LHCN-M2 (cell line): ENCODE measurements around the gene ZMYND8. TPM values are rescaled to one million over a fixed set of nuclear protein-coding genes. Genes with fewer than 3 reads are reported as not detected.
A peak's percentile ranks its signal among the peaks of the same experiment; 100 is the strongest.
"Not testable (repeated sequence)": the region's sequence is repeated elsewhere in the genome, so short reads cannot be mapped to it uniquely, and the experiment has no call there.

Experiments
- DNase-seq: peaks from one replicate; pipeline ENCODE4 v3.0.0-alpha.2; 2012; ENCODE audit warnings: low read depth
- polyA plus RNA-seq: library from polyadenylated mRNA; unstranded; fragments of >200 nt; gene quantifications from one replicate; pipeline ENCODE4 v1.2.1, GENCODE V29; 2012; ENCODE audit warnings: missing spikeins
- total RNA-seq: library from RNA; depleted of rRNA; stranded (reverse); fragments of >200 nt; gene quantifications from 2 replicates; pipeline ENCODE4 v1.2.3, GENCODE V29; 2014; rRNA removed

ZMYND8 gene
- 50.1 and 56.4 TPM in 2 replicates for total RNA-seq
- polyA plus RNA-seq: 15.4 TPM

DNA sequence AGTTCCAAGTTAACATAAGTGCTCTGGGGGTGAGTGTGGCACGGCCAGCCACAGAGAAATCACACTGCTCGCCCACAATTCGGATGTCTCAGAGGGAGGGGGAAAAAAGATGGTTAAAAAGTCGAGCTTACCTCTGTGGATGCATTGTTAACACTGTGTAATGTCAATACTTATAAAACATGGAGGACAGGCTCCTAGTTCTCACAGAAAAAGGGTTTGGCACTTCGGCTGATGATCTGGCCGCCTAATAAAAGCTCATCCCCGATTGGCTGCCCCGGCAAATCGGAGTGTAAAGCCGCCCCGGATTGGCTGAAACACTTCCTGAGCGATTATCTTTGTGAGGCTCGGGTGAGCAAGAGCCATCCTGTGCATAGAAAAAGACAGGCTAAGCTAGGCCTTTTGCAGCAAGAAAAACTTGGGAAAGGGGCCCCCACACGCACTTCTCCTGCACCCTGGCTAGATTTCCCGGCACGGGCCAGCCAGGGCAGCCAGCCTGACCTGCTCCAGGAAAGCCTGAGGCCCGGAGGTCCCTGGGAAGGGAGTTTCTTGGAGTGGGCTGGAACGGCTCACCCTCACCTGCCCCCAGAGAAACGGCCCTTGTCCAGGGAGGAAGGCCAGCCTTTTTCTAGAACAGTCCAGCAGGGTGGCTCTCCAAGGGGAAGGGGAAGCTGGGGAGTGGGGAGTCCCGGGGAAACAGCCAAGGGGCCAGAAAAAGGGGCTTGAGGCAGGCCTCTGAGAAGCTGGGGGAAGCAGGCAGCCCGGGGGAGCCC lies at the start of gene ZMYND8:
Gene ZMYND8 (minus strand): TSS at position 174 of the 770 bp plus-strand sequence. CDS start 29 bp downstream, at position 145.
- DNase-seq: peak; percentile 96

DNA sequence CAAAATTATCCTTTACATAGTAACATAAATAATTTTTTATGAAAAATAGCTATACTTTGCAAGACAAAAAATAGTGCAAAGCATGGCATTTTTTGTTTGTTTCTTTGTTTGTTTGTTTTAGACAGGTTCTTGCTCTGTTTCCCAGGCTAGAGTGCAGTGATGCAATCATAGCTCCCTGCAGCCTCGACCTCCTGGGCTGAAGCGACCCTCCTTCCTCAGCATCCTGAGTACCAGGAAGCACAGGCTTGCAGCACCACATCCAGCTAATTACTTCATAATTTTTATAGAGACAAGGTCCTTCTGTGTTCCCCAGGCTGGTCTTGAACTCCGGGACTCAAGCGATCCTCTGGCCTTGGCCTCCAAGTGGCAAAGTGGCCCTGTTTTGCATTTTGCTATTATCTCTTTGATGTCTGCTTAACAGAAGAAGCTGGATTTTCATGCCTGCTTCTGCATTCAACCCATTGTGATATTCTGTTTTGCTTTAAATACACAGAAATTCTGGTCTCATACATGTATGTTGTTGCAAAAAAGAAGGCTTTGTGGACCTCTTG lies 49.4 kb upstream of the ZMYND8 start:
- no peak for DNase-seq

DNA sequence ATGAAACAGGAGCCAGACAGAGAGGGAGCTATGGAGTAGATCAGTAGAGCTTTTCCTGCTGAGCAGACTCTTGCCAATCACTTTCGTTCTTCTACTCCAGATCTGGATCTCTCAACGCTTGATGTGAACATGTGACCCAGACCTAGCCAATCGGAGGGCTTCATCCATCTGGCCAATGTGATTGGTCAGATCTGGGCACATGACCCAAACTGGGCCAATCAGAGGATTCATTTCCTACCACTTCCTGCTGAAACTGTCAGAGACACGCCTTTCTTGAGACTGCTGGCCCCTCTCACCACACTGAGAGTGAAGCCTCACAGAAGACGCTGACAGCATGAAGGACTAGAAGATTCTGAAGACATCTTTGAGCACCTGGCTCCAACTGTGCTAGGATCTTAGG lies 44.2 kb upstream of the ZMYND8 start:
- no peak for DNase-seq

DNA sequence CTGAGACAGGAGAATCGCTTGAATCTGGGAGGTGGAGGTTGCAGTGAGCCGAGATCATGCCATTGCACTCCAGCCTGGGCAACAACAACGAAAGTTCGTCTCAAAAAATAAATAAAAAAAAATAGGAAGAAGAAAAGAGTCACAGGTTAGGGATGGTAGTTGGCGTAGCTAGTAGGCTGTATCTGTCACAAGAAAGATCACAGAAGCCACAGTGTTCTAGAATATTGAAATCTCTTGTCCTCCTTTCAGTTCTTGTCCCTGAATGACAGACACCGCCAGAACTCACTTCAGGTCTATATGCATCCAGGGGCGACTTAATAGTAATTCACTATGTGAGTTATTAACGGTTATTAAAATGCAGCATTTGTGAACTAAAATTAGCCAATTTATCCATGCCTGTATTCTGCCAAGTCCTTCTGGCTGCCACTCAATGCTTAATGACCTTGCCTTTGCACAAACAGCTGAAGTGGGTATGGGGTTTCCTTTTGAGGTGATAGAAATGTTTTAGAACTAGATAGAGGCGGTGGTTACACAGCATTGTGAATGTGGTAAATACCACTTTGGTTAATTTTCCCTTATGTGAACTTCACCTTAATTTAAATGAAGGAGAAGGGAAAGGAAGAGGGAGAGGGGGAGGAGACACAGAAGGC lies 41.3 kb upstream of the ZMYND8 start:
- no peak for DNase-seq

DNA sequence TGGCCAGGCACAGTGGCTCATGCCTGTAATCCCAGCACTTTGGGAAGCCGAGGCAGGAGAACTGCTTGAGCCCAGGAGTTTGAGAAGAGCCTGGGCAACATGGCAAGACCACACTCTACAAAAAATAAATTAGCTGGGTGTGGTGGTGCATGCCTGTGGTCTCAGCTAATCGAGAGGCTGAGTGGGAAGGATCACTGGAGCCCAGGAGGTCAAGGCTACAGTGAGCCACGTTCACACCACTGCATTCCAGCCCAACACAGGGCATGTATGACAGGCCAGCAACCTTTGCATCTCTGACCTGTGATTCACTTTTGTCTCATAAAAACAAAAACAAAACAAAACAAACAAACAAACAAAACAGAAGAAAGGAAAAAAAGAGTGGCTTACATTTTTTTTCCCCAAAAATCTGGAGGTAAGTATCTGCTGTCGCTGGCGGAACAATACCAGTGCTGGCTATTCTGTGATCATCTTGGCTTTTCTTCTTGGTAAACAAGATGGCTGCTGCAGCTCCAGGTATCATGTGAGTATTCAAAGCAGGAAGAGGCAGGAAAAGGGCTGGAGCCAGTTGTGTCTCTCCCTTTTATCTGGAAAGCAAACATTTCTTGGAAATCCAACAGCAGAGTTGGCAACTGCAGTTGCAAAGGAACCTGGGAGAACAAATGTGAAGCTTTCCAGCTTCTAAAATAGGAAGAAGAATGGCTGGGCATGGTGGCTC lies 40.4 kb upstream of the ZMYND8 start:
- DNase-seq: no peak

DNA sequence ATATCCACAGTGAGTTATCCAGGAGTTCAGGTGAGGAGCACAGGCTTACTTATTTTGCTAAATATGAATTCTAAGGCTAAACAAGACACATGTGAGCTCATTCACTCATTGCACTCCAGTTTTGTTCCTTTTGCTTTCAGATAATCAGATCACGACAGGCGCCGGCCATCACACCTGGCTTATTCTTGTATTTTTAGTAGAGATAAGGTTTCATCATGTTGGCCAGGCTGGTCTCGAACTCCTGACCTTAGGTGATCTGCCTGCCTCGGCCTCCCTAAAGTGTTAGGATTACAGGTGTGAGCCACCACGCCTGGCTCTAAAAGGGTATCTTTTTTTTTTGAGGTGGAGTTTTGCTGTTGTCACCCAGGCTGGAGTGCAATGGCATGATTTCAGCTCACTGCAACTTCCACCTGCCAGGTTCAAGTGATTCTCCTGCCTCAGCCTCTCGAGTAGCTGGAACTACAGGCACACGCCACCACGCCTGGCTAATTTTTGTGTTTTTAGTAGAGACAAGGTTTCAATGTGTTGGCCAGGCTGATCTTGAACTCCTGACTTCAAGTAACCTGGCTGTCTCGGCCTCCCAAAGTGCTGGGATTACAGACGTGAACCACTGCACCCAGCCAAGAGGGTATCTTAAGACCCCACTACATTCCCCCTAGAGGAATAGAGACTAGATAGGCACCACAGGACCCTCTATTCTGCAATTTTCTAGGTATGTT lies 37.5 kb upstream of the ZMYND8 start:
- not testable (repeated sequence) for DNase-seq

DNA sequence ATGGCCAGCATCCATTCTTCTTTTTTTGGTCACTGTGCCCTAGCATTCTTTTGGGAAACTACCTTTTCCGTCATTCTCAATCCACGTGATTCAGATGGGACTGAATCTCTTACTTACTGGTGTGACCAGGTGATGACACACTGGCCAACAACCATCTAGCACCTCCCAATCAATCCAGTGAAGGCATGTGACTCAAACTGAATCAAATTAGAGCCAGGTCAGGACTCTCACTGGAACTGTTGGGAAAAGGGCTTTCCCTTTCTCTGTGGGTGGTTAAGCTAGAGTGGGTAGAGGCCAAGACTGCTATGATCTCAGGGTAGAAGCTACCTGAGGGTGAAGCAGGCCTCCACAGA lies 36.2 kb upstream of the ZMYND8 start:
- DNase-seq: no peak

DNA sequence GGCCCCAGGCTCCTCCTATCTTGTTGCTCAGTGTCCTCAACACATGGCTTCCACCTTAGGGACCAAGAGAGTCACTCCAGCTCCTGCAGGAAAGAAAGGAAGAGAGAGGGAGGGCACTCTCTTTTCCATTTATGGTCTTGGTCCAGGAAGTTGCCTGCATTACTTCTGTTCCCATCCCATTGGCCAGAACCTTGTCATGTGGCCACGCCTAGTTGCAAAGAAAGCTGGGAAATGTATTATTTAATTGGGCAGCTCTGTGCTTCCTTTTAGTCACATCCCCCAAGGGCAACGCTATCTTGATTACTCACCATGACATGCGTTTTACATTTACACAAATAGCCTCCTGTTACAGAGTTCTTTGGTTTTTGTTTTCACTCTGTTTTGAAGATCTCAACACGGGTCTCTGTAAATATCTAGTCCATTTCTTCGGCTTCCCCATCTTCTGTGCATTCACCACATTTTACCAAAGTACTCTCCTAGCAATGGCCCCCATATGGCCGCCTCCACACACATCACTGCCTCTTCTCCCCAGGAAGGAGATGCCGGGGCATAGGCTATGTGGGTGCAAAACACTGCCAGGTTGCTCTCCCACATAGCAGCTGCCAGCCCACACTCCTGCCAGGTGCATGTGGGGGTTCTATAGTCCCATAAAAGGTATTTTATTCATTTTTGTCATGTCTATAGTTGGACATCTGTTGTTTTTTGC lies 35.7 kb upstream of the ZMYND8 start:
- DNase-seq: peak; percentile 96

DNA sequence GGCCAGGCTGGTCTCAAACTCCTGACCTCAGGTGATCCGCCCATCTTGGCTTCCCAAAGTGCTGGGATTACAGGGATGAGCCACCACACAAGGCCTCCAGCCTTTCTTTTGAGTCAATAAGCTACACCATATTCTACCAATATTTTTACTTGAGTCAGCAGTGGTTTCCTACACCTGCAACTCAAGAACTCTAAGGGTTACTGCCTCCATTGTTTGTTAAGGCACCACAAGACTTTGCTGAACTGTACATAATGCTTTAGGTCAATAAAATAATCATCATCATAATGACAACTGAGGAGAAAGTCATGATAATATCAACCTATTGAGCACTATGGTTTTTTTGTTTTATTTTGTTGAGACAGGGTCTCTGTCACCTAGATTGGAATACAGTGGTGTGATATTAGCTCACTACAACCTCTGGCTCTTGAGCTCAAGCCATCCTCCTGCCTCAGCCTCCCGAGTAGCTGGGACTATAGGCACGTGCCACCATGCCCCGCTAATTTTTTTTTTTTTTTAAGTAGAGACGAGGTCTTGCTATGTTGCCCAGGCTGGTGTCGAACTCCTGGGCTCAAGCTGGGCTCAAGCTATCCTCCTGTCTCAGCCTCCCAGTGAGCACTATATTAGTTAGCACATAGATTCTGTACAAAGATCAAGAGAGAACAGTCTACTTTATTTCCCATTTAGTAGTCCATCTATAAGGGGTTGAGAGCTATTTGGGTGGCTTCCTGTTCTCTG lies 34.9 kb upstream of the ZMYND8 start:
- DNase-seq: no peak

DNA sequence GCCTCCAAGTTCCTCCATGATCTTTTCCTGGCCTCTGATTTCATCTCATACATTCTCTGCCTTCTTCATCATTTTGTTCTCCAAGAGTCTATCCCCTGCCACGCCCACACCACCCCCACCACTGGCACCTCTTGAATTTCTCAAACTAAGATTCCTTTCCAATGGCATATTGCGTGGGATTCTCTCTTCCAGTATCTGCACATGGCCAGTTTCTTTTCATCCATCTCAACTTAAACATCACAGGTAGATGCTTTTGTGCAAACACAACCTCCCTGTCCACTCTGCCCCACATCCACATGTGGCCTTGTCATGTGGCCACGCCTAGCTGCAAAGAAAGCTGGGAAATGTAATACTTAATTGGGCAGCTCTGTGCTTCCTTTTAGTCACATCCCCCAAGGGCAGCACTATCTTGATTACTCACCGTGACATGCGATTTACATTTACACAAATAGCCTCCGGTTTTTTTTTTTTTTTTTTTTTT lies 33.4 kb upstream of the ZMYND8 start:
- DNase-seq: no peak

DNA sequence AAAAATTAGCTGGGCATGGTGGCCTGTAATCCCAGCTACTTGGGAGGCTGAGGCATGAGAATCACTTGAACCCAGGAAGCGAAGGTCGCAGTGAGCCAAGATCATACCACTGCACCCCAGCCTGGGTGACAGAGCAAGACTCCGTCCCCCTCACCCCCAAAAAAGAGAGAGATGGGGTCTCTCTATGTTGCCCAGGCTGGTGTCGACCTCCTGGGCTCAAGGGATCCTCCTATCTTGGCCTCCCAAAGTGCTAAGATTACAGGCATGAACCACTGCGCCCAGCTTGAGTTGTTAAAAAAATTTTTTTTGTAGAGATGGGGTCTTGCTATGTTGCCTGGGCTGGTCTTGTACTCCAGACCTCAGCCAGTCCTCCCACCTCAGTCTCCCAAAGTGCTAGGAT lies 29.5 kb upstream of the ZMYND8 start:
- not testable (repeated sequence) for DNase-seq

DNA sequence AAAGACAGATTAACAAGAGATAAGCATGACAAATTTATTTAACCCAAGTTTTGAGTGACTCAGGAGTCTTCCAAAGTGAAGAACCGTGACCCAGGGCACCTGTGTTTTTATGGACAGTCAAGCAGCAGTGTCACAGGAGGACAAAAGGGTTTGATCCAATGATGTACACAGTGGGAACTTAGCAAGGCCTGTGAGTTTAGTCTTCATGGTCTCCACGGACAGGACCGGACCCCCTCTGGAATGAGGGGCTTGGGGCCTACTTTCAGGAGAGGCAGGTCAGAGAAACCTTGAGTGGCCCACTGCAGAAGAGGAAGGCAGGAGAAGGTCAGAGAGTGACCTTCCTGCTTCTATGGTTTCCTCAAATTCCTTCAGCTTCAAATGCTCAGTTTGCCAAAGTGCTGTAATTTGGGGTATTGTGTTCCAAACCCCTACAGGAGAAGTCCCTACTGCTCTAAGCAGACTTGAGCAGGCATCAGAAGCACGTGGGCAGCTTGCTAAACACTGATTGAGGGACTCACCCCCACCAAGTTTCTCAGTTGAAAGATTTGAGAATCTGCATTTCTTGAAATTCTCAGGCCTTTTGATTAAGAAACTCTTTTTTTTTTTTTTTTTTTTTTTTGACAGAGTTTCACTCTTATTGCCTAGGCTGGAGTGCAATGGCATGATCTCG lies 26.4 kb upstream of the ZMYND8 start:
- DNase-seq: no peak

DNA sequence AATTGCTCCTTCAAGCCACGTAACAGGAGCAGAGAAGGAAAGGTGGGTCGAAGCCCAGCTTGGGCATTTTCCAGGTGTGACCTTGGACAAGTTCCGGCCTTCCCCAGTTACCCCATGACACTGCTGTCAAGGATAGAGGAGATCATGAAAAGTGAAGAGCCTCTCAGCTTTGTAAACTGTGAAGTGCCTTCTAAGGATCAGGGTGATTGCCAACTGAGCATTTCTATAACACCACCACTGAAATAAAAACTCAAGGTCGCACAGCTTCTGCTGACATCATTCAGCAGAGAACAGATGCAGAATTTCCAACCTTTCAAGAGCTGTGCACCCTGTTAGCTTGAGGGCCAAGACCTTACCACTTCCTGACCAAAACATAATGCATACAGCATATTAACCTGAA lies 24.0 kb upstream of the ZMYND8 start:
- DNase-seq: no peak

DNA sequence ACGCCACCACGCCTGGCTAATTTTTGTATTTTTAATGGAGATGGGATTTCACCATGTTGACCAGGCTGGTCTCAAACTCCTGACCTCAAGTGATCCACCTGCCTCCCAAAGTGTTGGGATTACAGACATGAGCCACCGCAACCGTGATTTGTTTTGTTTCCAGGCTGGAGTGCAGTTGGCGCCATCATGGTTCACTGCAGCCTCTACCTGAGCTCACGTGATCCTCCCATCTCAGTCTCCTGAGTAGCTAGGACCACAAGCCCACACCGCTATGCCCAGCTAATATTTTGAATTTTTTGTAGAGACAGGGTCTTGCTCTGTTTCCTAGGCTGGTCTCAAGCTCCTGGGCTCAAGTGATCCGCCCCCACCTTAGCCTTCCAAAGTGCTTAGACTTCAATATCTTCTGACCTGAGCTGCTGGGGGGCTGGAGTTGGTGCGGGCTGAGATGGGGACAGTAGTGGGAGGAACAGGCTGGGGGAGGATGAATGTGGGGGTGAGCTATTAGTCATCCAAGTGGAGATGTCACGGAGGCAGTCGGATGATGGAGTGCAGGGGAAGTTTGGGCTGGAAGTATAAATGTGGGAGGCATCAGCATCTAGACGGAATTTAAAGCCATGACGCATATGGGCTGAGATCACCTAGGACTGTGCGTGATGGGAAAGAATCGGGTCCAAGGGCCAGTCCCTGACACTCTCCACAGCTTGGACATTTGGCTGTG lies 23.1 kb upstream of the ZMYND8 start:
- no peak for DNase-seq

DNA sequence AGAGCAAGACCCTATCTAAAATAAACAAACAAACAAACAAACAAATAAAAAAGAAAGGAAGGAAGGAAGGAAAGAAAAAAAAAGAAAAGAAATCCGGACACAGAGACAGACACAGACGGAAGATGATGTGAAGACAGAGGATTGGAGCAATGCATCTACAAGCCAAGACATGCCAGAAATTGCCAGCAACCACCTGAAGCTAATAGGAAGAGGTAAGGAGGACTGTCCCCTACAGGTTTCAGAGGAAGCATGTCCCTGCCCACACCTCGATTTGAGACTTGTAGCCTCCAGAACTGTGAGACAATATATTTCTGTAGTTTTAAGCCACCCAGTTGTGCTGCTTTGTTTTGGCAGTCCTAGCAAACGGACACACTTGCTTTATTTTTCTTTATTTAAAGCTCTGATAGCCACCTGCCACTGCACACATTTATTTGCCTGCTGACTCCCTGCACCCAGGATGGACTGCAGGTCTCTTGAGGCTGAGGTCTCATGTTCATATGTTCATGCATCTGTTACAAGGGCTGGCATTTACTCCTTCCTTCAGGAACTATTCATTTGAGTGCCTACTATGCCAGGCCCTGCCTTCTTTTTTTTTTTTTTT lies 20.7 kb upstream of the ZMYND8 start:
- DNase-seq: no peak

DNA sequence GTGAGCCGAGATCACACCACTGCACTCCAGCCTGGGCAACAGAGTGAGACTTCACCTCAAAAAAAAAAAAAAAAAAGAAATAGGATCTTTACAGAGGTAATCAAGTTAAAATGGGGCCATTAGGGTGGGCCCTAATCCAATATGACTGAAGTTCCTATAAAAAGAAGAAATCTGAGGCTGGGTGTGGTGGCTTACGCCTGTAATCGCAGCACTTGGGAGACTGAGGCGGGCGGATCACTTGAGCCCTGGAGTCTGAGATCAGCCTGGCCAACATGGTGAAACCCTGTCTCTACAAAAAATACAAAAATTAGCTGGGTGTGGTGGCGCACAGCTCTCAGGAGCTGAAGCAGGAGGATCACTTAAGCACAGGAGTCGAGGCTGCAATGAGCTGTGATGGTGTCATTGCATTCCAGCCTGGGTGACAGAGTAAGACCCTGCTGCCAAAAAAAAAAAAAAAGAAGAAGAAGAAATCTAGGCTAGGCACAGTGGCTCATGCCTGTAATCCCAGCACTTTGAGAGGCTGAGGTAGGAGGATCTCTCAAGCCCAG lies 19.7 kb upstream of the ZMYND8 start:
- not testable (repeated sequence) for DNase-seq

DNA sequence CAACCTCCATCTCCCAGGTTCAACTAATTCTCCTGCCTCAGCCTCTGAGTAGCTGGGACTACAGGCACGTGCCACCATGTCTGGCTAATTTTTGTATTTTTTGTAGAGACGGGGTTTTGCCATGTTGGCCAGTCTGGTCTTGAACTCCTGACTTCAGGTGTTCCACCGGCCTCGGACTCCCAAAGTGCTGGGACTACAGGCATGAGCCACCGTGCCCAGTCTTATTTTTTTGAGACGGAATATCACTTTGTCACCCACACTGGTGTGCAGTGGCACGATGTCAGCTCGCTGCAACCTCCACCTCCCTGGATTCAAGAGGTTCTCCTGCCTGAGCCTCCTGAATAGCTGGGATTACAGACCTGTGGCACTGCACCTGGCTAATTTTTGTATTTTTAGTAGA lies 17.6 kb upstream of the ZMYND8 start:
- DNase-seq: not testable (repeated sequence)

DNA sequence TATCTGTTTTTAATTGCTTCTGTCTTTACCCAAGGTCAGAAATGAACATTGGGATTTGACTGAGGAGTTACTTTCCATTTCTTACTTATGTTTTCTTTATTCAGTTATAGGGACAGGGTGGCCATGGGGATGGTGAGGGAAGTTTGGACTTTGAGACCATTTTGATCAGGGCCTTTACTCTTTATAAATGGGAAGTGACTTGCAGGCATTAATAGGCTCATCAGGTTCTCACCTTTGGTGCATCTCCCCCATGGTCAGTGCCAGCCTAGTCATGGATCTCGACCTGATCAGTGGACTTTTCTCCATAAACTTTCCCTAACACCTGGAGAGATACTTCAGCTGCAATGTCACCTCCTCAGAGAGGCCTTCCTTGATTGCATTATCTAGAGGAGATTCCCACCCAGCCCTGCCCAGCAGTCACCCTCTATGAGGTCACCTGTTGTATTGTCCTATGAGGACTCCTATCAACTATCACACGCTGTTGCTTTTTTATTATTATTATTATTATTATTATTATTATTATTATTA lies 16.8 kb upstream of the ZMYND8 start:
- no peak for DNase-seq
